Rectal smooth muscle tissue (tissue), 1 donor: ENCODE data around the gene GPHA2.
A peak's percentile ranks its signal among the peaks of the same experiment; 100 is the strongest.

ENCODE experiments used
- H3K27ac ChIP-seq: one replicate; pipeline ENCODE4 v1.7.0; 2013; ENCODE audit warnings: low read depth, low read length, inconsistent platforms
- H3K27me3 ChIP-seq: one replicate; pipeline ENCODE4 v1.7.0; 2013; ENCODE audit warnings: low read length; ENCODE audit not compliant: control insufficient read depth, insufficient read depth
- H3K36me3 ChIP-seq: one replicate; pipeline ENCODE4 v1.7.0; 2013; ENCODE audit warnings: low read length; ENCODE audit not compliant: control insufficient read depth, insufficient read depth
- H3K4me1 ChIP-seq: one replicate; pipeline ENCODE4 v1.7.0; 2013; ENCODE audit warnings: low read length; ENCODE audit not compliant: control insufficient read depth, insufficient read depth
- H3K4me3 ChIP-seq: one replicate; pipeline ENCODE4 v1.7.0; 2013; ENCODE audit warnings: low read length
- H3K9ac ChIP-seq: one replicate; pipeline ENCODE4 v1.7.0; 2013; ENCODE audit warnings: low read length

Gene GPHA2

GRCh38 chr11:64902102-64902900 is 33.4 kb downstream of the GPHA2 start:
- H3K27me3 ChIP-seq, result no peaks in the 10 kb centered on the region
- no peaks in the 10 kb centered on the region for H3K4me1 ChIP-seq
- no peak overlapping the region for H3K27ac ChIP-seq
- peaks cover 31% of the 10 kb centered on the region for H3K36me3 ChIP-seq
- no peak overlapping the region for H3K9ac ChIP-seq
- no peak overlapping the region for H3K4me3 ChIP-seq

GRCh38 chr11:64900774-64901173 is 34.9 kb downstream of the GPHA2 start:
- Histone ChIP-seq H3K27me3 (no peaks in the 10 kb centered on the region), H3K36me3 (peaks cover 18% of the 10 kb centered on the region), H3K27ac (no peak overlapping the region)

GRCh38 chr11:64900263-64900678 is 35.4 kb downstream of the GPHA2 start:
- no peak overlapping the region for H3K27ac ChIP-seq
- no peaks in the 10 kb centered on the region for H3K27me3 ChIP-seq
- H3K4me3 ChIP-seq, result no peak overlapping the region
- peaks cover 18% of the 10 kb centered on the region for H3K36me3 ChIP-seq
- H3K4me1 ChIP-seq, result no peaks in the 10 kb centered on the region
- no peak overlapping the region for H3K9ac ChIP-seq

More at GRCh38 chr11:64900774-64901173, 34.9 kb downstream of the GPHA2 start:
- Histone ChIP-seq H3K4me1 (no peaks in the 10 kb centered on the region), H3K9ac (no peak overlapping the region), H3K4me3 (no peak overlapping the region)

- Histone ChIP-seq H3K9ac (no peak overlapping the region), H3K36me3 (peaks cover 18% of the 10 kb centered on the region), H3K27me3 (no peaks in the 10 kb centered on the region), H3K4me1 (no peaks in the 10 kb centered on the region), H3K4me3 (no peak overlapping the region), H3K27ac (no peak overlapping the region)
Measured at GRCh38 chr11:64898541-64898940, 37.2 kb downstream of the GPHA2 start.

- no peaks in the 10 kb centered on the region for H3K27me3 ChIP-seq
- no peaks in the 10 kb centered on the region for H3K4me1 ChIP-seq
- no peak overlapping the region for H3K9ac ChIP-seq
- peaks cover 15% of the 10 kb centered on the region for H3K36me3 ChIP-seq
- H3K4me3 ChIP-seq, result no peak overlapping the region
- no peak overlapping the region for H3K27ac ChIP-seq
Measured at GRCh38 chr11:64898076-64898445, 37.6 kb downstream of the GPHA2 start.

GRCh38 chr11:64897381-64898075 is 38.2 kb downstream of the GPHA2 start:
- Histone ChIP-seq H3K4me3 (no peak overlapping the region), H3K4me1 (no peaks in the 10 kb centered on the region), H3K27ac (no peak overlapping the region), H3K27me3 (no peaks in the 10 kb centered on the region), H3K9ac (no peak overlapping the region), H3K36me3 (peaks cover 11% of the 10 kb centered on the region)

- Histone ChIP-seq H3K4me3 (no peak overlapping the region), H3K27me3 (no peaks in the 10 kb centered on the region), H3K27ac (no peak overlapping the region), H3K4me1 (no peaks in the 10 kb centered on the region), H3K36me3 (peaks cover 11% of the 10 kb centered on the region), H3K9ac (no peak overlapping the region)
Measured at GRCh38 chr11:64896448-64897022, 39.2 kb downstream of the GPHA2 start.

GRCh38 chr11:64894812-64895452 is 40.8 kb downstream of the GPHA2 start:
- peaks cover 17% of the 10 kb centered on the region for H3K36me3 ChIP-seq
- no peak overlapping the region for H3K9ac ChIP-seq
- H3K27ac ChIP-seq, result no peak overlapping the region

GRCh38 chr11:64894070-64894811 is 41.5 kb downstream of the GPHA2 start:
- Histone ChIP-seq H3K4me1 (no peaks in the 10 kb centered on the region), H3K27me3 (no peaks in the 10 kb centered on the region), H3K9ac (peak overlapping the region; percentile 32), H3K4me3 (peak overlapping the region; percentile 36), H3K36me3 (peaks cover 17% of the 10 kb centered on the region), H3K27ac (peak overlapping the region; percentile 37)

More at GRCh38 chr11:64894812-64895452, 40.8 kb downstream of the GPHA2 start:
- Histone ChIP-seq H3K27me3 (no peaks in the 10 kb centered on the region), H3K4me1 (no peaks in the 10 kb centered on the region), H3K4me3 (no peak overlapping the region)

GRCh38 chr11:64893194-64894069 is 42.3 kb downstream of the GPHA2 start:
- Histone ChIP-seq H3K9ac (peak overlapping the region; percentile 80), H3K27me3 (no peaks in the 10 kb centered on the region), H3K4me3 (peak overlapping the region; percentile 67), H3K36me3 (peaks cover 15% of the 10 kb centered on the region), H3K4me1 (no peaks in the 10 kb centered on the region), H3K27ac (no peak overlapping the region)

GRCh38 chr11:64892838-64893193 is 42.9 kb downstream of the GPHA2 start:
- Histone ChIP-seq H3K27me3 (no peaks in the 10 kb centered on the region), H3K4me1 (no peaks in the 10 kb centered on the region), H3K9ac (peak overlapping the region; percentile 80), H3K36me3 (peaks cover 12% of the 10 kb centered on the region), H3K27ac (no peak overlapping the region), H3K4me3 (peak overlapping the region; percentile 67)
